GM18858 (cell line): ENCODE data around the gene TWIST2.

Experiments used
- ATAC-seq: cut with Tn5 transposase; IDR thresholded peaks from one replicate; pipeline ENCODE4 v1.9.1; 2021; ENCODE audit not compliant: unreplicated experiment

The TWIST2 gene

DNA sequence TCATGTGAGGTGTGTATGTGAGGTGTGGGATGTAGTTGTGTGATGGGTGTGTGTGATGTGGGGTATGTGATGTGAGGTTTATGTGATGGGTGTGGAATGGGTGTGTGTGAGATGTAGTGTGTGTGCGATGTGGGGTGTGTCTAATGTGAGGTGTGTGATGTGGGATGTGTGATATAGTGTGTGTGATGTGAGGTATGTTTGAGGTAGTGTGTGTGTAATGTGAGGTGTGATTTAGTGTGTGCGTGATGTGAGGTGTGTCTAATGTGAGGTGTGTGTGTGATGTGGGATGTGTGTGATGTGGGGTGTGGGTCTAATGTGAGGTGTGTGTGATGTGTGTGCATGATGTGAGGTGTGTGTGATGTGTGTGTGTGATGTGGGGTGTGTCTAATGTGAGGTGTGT, 55.3 kb downstream of the TWIST2 start:
- no peak for ATAC-seq

DNA sequence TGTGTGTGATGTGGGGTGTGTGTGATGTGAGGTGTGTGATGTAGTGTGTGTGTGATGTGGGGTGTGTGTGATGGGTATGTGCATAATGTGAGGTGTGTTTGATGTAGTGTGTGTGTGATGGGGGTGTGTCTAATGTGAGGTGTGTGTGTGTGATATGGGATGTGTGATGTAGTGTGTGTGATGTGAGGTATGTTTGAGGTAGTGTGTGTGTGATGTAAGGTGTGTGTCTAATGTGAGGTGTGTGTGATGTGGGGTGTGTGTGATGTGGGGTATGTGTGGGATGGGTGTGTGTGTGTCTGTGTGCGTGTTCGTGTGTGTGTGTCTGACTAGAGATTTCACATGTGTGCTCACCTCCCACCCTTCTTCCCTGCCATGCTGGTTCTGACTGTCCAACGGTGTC, 56.3 kb downstream of the TWIST2 start:
- no peak for ATAC-seq

DNA sequence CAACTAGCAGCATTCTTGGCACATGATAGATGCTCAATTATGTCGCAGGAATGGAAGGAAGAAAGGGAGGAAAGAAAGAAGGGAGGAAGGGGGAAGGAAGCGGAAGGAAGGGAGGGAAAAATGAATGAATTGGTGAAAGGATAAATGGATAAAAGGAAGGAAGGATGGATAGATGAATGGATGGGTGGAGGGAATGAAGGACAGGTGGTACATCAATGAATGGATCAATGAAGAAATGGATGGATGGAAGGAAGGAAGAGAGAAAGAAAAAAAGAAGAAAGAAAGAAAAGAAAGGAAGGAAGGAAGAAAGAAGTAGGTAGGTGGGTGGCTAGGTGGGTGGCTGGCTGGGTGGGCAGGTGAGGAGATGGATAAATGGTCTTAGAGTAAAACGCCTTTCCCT, 56.8 kb downstream of the TWIST2 start:
- ATAC-seq: no peak

DNA sequence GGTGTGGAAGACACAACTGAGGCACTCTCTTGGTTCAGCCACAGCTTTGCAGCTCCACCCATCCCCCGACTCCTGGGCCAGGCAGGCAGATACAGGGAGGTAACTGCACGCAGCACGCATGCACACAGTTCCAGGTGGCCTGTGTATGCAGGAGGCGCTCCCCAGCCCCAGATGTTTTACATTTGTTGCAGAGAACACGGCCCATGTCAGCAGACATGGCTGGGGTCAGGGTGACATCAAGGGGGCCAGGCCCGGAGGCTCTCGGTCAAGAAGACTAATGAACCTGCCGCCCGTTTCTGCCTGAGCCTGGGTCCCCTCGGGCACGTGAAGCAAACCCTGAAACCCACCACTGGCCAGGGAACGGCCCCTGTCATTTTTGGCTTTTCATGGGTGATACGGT, 57.3 kb downstream of the TWIST2 start:
- no peak for ATAC-seq

DNA sequence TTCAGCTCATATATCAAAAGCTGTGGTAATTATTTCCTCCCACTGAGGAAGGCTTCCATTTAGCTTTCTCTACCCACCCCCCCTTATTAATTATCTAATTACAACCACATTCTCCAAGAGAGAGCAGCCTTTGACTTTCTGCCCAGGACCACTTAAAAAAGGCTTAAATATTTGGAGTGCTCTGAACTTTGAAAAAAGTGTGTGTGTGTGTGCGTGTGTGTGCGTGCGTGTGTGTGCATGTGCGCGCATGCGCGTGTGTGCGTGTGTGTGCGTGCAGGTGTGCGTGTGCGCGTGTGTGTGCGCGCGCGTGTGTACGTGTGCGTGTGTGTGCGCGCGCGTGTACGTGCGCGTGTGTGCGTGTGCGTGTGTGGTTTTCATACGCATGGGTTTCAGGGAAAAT, 57.8 kb downstream of the TWIST2 start:
- no peak for ATAC-seq

DNA sequence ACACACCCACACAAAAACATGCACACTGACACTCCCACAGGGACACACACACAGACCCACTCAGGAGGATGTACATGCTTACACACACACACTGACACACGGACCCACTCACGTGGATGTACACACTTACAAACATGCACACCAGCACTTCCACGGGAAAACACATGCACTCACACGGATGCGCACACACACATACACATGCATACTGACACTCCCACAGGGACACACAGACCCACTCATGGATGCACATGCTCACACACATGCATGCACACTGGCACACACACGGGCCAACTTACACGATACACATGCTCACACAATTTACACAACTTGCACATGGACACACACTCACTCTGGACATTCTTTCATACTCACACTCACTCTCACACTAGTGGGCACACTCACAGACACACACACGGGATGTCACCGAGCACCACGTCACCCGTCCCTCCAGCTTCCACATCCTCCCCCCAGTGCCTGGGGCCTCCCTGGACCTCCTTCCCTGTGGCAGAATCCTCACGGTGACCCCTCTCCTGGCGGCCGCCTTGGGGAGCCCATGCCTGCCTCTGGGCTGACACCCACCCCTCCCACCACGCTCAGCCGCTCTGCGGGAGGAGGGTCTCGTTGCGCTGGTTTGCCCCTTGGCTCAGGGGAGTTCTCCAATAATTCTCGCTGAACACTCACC, 58.5 kb downstream of the TWIST2 start:
- ATAC-seq: no peak

DNA sequence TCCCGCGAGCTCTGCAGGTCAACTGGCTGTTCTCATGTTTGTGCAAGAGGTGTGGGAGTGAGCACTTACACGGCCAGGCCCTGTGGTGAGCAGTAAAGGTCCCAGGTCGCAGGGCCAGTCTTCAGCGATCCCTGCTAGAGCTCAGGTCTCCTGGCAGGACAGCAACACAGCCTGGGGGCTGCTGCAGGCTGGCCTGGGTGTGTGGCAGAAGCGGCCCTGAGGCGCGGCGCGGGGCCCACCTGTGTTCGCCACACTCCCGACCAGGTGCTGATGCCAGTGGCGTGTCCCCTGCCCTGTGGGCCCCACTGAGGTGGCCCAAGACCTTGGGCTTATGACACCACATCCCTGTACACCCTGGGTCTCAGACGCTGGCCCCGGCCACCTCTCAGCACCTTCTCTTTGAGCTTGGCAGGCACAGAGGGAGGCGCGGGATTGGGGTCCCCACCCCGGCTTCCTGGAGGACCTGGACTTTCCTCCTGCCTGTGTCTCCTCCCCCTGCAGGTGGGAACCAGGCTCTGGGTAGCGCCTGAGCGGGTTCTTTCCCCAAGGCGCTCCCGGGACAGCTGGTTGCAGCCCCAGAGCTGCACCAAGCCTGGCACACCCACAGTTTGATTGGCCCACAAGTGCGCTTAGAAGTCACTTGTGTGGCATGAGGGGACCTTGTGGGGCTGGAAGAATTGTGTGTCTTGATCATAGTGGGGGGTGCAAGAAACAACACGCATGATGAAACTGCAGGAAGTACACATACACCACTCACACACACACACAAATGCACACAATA, 59.2 kb downstream of the TWIST2 start:
- ATAC-seq: no peak

DNA sequence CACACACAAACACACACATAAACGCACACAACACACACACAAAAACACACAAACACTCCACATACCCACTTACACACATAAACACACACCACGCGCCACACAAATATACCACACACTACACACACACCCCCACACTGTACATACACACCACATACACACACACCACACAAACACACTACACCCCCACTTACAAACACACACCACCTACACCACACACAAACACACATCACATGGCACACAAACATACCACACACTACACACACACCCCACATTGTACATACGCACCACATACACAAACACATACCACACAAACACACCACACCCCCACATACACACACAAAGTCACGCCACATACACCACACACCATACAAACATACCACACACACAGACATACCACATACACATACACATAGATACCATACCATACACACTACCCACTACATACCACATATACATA, 59.9 kb downstream of the TWIST2 start:
- no peak for ATAC-seq

DNA sequence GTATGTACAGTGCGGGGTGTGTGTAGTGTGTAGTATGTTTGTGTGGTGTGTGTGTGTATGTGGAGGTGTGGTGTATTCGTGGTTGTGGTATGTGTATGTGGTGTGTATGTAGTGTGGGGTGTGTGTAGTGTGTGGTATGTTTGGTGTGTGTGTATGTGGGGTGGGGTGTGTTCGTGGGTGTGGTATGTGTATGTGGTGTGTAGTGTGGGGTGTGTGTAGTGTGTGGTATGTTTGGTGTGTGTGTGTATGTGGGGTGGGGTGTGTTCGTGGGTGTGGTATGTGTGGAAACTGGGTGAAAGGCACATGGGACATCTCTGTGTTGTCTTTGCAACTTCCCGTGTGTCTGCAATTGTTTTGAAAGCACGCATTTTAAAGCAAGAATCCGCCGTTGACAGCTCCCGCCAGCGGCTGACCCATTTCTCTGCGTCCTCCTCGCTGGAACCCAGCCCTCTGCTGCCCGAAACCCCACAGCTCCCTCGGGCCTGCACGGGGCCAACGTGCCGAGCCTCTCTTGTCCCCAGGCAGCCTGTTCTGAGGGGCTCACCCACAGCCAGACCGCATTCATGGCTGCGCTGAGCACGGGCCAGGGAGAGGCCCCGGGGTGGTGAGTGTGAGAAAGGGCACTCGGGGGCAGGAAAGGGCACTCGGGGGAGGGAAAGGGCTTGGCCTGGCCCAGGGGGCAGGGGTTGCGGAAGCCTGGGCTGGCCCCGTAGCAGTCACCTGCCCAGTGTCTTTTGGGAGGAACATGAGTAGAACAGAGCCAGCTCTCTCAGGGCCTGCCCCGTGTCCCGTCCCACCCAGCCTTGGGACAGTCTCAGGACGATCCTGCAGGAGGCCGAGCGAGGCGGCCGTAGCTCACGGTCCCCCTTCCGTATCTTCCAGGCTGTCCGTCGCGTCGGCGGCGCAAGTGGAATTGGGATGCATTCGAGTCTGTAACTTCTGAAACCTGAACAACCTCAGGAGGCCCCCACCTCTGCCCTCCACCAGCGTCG, 61.4 kb downstream of the TWIST2 start:
- no peak for ATAC-seq

DNA sequence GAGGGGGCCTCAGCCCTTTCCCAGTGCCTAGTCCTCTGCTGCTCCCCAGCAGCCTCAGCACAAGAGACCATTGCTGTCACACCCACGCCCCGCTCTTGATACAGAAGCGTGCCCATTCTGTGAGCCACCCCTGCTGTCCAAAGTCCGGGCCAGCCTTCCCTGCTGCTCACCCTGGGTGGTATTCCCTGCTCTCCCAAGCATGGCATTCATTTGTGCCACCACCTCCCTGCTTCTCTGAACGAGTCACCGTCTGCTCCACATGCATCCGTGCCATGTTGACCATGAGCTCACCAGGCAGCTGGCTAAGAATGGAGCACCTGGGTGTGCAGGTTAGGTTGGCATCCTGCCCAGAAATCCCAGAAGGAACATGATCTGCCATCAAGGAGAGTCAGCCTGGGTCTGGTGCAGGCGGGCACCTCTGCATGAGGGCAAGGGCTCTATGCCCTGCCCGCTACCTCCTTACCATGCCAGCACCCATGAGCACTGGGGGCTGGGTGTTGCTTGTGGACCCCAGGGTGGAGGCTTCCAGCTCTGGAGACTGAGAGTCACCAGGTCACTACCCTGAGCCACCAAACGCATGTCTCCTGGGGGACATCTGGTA, 63.0 kb downstream of the TWIST2 start:
- ATAC-seq: no peak

DNA sequence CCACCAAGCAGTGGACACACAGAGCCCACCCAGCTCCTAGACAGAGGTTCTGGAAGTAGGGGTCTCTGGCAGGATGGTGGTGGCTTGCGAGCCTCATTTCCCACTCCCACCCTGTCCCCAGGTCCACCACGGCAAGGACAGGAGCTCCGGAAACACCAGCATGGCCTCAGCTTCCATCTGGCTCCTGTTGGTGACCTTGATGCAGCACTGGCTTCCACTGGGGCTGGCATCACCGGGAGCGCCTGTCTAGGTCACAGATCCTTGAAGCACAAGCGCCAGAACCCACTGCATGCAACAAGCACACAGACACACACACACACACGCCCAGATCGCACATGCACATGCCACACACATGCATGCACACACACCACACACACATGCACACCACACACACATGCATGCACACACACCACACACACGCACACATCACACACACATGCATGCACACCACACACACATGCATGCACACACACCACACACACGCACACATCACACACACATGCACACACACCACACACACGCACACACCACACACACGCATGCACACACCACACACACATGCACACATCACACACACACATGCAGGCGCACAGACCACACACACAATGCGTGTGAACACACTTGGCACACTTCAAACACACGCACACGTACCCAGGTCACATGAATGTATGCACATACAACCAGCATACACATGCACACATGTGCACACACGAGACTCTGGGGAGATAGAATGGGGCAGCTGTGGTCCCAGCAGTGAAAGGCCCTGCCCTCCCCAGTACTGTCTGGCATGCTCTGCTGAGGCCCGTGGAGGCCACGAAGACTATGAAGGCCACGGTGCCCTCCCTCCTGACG, 63.7 kb downstream of the TWIST2 start:
- ATAC-seq: no peak

DNA sequence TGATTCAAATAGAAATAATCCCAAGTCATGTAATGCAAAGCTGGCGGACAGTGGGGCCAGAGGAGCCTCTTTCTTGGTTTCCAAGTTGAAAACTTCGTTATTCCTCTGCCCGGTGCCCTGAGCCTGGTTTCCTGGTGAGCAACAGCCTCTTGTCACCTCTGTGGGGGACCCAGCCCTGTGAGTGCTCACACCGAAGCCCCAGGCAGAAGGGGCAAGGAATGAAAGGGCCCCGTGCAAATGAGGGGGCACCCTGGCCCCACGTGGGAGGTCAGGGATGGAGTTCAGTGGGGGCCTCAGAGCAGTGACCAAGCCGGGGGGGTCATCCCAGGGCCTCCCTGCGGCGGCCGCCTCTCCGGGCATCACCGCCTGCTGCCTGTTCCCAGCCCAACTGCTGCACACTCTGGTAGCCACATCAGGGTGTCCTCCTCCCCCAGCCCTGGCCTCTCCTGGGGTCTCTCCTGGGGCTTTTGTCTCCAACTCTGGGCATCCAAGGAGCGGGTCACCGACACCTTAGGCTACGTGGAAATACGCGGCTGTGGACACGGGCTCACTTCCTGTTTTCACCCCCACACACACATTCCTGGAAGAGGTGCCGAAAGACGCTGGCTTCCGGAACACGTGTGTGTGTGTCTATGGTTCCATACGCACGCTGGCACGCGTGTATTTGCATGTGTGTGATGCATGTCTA, 64.5 kb downstream of the TWIST2 start:
- ATAC-seq: no peak

DNA sequence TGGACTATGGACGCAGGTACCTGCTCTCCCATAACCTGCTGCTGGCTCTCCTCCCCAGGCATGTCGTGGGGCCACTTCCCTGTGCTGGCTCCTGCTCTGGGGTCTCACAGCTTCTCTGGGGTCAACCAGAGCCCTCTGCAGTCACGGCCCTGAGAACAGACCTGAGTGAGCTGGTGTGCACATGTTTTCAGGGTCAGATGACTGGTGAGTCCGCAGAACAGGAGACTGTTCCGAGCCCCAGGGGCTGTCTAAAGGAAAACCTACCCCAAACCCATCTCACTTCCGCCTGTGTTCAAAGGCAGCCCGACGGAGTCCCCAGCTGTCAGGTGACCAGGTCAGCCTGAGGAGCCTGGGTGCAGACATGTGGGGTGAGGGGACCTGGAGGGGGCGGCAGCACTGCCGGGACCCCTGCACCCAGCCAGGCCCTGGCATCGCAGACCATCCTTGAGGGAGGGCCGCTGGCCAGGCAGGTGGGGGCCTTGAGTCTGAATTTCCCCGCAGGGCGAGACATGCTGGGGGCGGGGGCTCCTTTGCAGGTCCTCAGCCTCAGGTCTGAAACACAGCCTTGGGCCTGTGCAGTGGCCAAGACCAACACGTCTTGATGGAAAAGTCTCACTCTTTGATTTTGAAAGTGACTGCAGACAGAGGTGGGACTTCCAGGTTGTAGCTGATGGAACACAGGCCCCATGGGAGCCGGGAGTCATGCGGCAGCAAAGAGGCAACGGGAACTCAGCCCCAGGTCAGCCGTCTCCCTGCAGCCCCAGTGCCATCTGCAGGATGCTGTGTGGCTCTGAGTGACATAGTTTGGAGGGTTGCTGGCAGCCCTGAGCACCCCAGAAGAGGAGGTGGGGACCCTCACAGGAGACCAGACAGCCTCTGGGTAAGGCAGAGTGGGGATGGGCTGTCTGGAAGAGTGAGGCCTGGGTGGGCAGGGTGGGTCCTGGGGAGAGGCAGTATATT, 65.3 kb downstream of the TWIST2 start:
- no peak for ATAC-seq

DNA sequence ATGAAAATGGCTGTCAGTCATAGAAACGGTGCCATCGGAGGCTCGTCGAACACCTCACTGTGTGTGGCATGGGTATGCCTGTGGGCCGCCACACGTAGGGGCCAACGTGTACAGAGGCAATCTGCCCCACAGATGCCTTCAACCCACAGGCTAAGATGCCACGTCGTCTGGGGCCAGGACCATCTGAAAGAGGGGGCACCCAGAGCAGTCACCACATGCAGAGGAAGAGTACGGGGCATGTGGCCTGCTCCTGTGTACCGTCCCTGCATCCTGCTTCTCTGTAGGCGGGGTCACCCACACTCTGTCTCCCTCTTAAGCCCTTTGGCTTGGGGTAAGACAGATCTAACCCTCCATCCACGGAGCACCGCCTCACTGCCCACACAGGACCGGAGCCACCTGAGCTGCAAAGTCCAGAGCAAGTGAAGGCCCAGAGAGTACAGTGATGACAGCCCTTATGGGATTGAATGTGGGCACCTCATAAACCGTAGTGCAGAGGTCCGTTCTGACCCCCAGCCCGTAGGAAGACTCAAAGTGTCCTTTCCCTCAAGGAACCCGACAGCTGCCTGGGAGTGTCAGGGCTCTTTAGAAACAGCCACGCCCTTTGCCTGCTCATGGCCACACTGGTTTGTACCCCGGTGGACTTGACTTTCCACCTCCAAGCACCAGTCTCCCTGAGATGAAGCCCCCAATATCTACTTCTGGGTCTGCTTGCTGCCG, 66.2 kb downstream of the TWIST2 start:
- no peak for ATAC-seq

DNA sequence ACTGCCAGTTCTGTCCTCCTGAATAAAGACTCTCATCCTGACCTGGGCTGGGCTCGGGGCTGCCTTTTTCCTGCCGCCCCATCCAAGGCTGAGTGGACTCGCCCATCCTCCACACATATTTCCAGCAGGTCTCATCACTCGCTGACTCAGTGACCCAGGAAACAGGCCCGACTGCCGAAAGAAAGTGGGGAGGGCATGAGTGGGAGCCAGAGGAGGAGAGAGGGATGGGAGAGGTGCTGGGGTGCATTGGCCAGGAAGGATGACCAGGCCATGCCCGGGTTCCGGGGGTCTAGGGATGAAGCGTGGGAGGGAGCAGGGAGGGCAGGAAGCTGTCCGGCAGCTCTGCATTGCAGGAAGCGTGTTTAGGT, 66.7 kb downstream of the TWIST2 start:
- no peak for ATAC-seq

DNA sequence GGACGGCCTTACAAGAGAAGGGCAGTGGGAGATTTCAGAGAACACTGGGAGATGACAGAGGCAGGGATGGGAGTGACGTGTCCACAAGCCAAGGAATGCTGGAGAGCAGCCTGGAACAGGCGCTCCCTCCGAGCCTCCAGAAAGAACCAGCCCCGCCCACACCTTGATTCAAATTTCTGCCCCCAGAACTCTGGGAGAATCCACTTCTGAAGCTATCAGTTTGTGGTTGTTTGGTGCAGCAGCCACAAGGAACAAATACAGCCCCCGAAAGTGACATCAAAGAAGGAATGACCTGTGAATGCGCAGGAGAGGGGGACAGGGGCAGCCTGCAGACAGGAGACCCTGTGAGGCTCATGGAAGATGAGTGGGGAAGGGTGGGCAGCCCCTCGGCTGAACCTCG, 67.3 kb downstream of the TWIST2 start:
- no peak for ATAC-seq

DNA sequence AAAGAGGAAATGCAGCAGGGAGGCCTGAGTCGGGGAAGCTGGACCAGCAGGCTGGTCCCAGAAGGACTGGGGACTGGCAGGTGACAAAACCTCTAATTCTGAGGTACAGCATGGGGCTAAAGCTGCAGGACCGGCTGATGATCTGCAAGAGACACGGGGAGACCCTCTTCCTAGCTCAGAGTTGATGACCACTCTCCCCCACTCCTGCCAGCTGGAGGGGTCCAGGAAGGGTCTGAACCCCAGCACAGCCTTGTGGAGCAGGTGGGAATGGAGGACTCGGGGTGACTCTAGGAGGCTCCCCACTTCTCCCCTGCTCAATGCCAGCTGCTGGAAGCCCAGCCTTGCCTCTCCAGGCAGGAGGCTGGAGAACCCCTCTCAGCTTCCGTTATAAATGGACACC, 67.7 kb downstream of the TWIST2 start:
- no peak for ATAC-seq
